HepG2 (cell line): ENCODE data around the gene FNDC3A. TPM values are rescaled to one million over a fixed set of nuclear protein-coding genes. Genes with fewer than 3 reads are reported as not detected.
A peak's percentile ranks its signal among the peaks of the same experiment; 100 is the strongest.

Source experiments
- AGO2 ChIP-seq: fragments of 200-400 bp; formaldehyde crosslinking; optimal IDR thresholded peaks from 2 replicates; pipeline ENCODE3; 2017; ENCODE audit warnings: mild to moderate bottlenecking, low read depth, low read length, moderate library complexity
- ATF3 ChIP-seq: sonication (generic); formaldehyde crosslinking; IDR thresholded peaks from 2 replicates; pipeline ENCODE4 v1.4.0; 2020; ENCODE audit warnings: missing genetic modification reagents
- ATF4 ChIP-seq, 2 experiments: fragments of 450-650 bp in 1 of 2; sonication (generic) in 1 of 2; formaldehyde crosslinking; IDR thresholded peaks; 2 replicates each; pipeline versions ENCODE4 v1.5.0 to v1.8.0; 2020 to 2022; ENCODE audit warnings: mild to moderate bottlenecking in 1 of 2, missing genetic modification reagents in 1 of 2
- BRD4 ChIP-seq: sonication (generic); formaldehyde crosslinking; IDR thresholded peaks from 2 replicates; pipeline ENCODE4 v1.4.0; 2020; ENCODE audit warnings: missing genetic modification reagents
- HES4 ChIP-seq: sonication (generic); formaldehyde crosslinking; IDR thresholded peaks from 2 replicates; pipeline ENCODE4 v1.9.0; 2021; ENCODE audit warnings: mild to moderate bottlenecking, missing genetic modification reagents, borderline replicate concordance
- KLF11 ChIP-seq: IDR thresholded peaks from 2 replicates; pipeline ENCODE4 v1.6.1; 2016; ENCODE audit warnings: missing compliant biosample characterization
- MYNN ChIP-seq: sonication (generic); formaldehyde crosslinking; IDR thresholded peaks from 2 replicates; pipeline ENCODE4 v1.4.0; 2020; ENCODE audit warnings: mild to moderate bottlenecking, low read depth, missing genetic modification reagents
- NAIF1 ChIP-seq: sonication (generic); formaldehyde crosslinking; IDR thresholded peaks from 2 replicates; pipeline ENCODE4 v1.5.0; 2020; ENCODE audit warnings: mild to moderate bottlenecking, missing genetic modification reagents, borderline replicate concordance
- NFYC ChIP-seq: IDR thresholded peaks from 2 replicates; pipeline ENCODE4 v1.6.1; 2016; ENCODE audit warnings: missing genetic modification reagents, missing compliant biosample characterization
- ONECUT2 ChIP-seq: sonication (generic); formaldehyde crosslinking; IDR thresholded peaks from 2 replicates; pipeline ENCODE4 v1.4.0; 2020; ENCODE audit warnings: missing genetic modification reagents
- PAWR ChIP-seq: sonication (generic); formaldehyde crosslinking; IDR thresholded peaks from 2 replicates; pipeline ENCODE4 v1.4.0; 2020; ENCODE audit warnings: missing genetic modification reagents, mild to moderate bottlenecking, borderline replicate concordance
- TBP ChIP-seq: sonication (generic); formaldehyde crosslinking; IDR thresholded peaks from 2 replicates; pipeline ENCODE4 v1.5.0; 2020; ENCODE audit warnings: missing genetic modification reagents
- TEAD2 ChIP-seq: sonication (generic); formaldehyde crosslinking; IDR thresholded peaks from 2 replicates; pipeline ENCODE4 v1.9.0; 2021; ENCODE audit warnings: missing genetic modification reagents
- YEATS2 ChIP-seq: sonication (generic); formaldehyde crosslinking; IDR thresholded peaks from 2 replicates; pipeline ENCODE4 v1.4.0; 2020; ENCODE audit warnings: missing genetic modification reagents, borderline replicate concordance
- ZBED4 ChIP-seq: sonication (generic); formaldehyde crosslinking; IDR thresholded peaks from 2 replicates; pipeline ENCODE4 v1.4.0; 2020; ENCODE audit warnings: missing genetic modification reagents, borderline replicate concordance
- ZBTB20 ChIP-seq: sonication (generic); formaldehyde crosslinking; IDR thresholded peaks from 2 replicates; pipeline ENCODE4 v1.8.1; 2023; ENCODE audit warnings: missing genetic modification reagents, low read depth, mild to moderate bottlenecking, borderline replicate concordance
- ZMYM3 ChIP-seq: sonication (generic); formaldehyde crosslinking; IDR thresholded peaks from 2 replicates; pipeline ENCODE4 v1.5.1; 2020; ENCODE audit warnings: mild to moderate bottlenecking, missing genetic modification reagents
- ZNF12 ChIP-seq: sonication (generic); formaldehyde crosslinking; IDR thresholded peaks from 2 replicates; pipeline ENCODE4 v1.5.0; 2020; ENCODE audit warnings: missing genetic modification reagents
- ZNF260 ChIP-seq: sonication (generic); formaldehyde crosslinking; IDR thresholded peaks from 2 replicates; pipeline ENCODE4 v1.4.0; 2020; ENCODE audit warnings: missing genetic modification reagents, low read depth, mild to moderate bottlenecking, borderline replicate concordance
- ZNF329 ChIP-seq: sonication (generic); formaldehyde crosslinking; IDR thresholded peaks from 2 replicates; pipeline ENCODE4 v1.9.0; 2021; ENCODE audit warnings: low read depth, mild to moderate bottlenecking, missing genetic modification reagents
- ZNF589 ChIP-seq: sonication (generic); formaldehyde crosslinking; conservative IDR thresholded peaks from 2 replicates; pipeline ENCODE4 v1.8.0; 2022; ENCODE audit warnings: mild to moderate bottlenecking, moderate library complexity, missing genetic modification reagents
- ZNF644 ChIP-seq: IDR thresholded peaks from 2 replicates; pipeline ENCODE4 v1.6.1; 2016; ENCODE audit warnings: low read depth
- ZNF709 ChIP-seq: sonication (generic); formaldehyde crosslinking; IDR thresholded peaks from 2 replicates; pipeline ENCODE4 v1.5.0; 2020; ENCODE audit warnings: mild to moderate bottlenecking, missing genetic modification reagents
- ZNF740 ChIP-seq: sonication (generic); formaldehyde crosslinking; IDR thresholded peaks from 2 replicates; pipeline ENCODE4 v1.4.0; 2020; ENCODE audit warnings: missing genetic modification reagents
- ZNF747 ChIP-seq: sonication (generic); formaldehyde crosslinking; IDR thresholded peaks from 2 replicates; pipeline ENCODE4 v1.8.1; 2023; ENCODE audit warnings: missing genetic modification reagents, mild to moderate bottlenecking, borderline replicate concordance
- ZNF777 ChIP-seq: sonication (generic); formaldehyde crosslinking; IDR thresholded peaks from 2 replicates; pipeline ENCODE4 v1.4.0; 2020; ENCODE audit warnings: missing genetic modification reagents
- polyA plus RNA-seq, 8 experiments: library from polyadenylated mRNA; depleted of rRNA in 3 of 8; stranded (reverse) in 7 of 8; unstranded in 1 of 8; fragments of >200 nt; fragmentation: Illumina TruSeq in 4 of 8; extraction: Trizol in 4 of 8; gene quantifications; 2 replicates each; pipeline versions ENCODE4 v1.2.1 to v1.2.3, GENCODE V29; 2011 to 2016; ENCODE audit warnings: low read depth in 4 of 8, missing spikeins in 1 of 8, mixed read lengths in 1 of 8; ENCODE audit not compliant: insufficient read depth in 1 of 8
- total RNA-seq, 5 experiments: library from RNA; depleted of rRNA; stranded (reverse); fragments of >200 nt; fragmentation: Illumina TruSeq; extraction: Trizol; gene quantifications; 2 replicates each; pipeline ENCODE4 v1.2.3, GENCODE V29; 2016; ENCODE audit warnings: low read depth in 1 of 5

FNDC3A gene
- total and polyA plus RNA-seq, 2 of the 13 experiments (the other 11 are each of a cell fraction or from before 2014, with no cell fraction given): 36.7 to 39.3 TPM

- TF ChIP-seq ZBED4 (CRISPR knock-in tag) (0 out of 2 replicates have a peak, but pooled peaks have one; percentile 10), ZNF589 (no peak), HES4 (CRISPR knock-in tag) (peak; percentile 62; the same call in 1 of the 2 replicates), ATF3 (CRISPR knock-in tag) (peak; percentile 38; the same call in 1 of the 2 replicates), ATF4 (CRISPR knock-in tag; IDR thresholded peaks at IDR 0.05) (peak in 1 of 2 experiments; percentile 34; a peak in 1 of 4 replicates), MYNN (CRISPR knock-in tag) (no peak), ZNF747 (CRISPR knock-in tag) (0 out of 2 replicates have a peak, but pooled peaks have one; percentile 54), ZNF329 (CRISPR knock-in tag) (peak; percentile 54), AGO2 (peak; percentile 89), BRD4 (CRISPR knock-in tag) (no peak; the same call in 1 of the 2 replicates), ZBTB20 (peak; percentile 73; the same call in 1 of the 2 replicates), ZNF12 (no peak; the same call in 1 of the 2 replicates), ZMYM3 (CRISPR knock-in tag) (peak; percentile 11), NFYC (CRISPR knock-in tag) (no peak), ZNF260 (no peak), PAWR (CRISPR knock-in tag) (0 out of 2 replicates have a peak, but pooled peaks have one; percentile 72), YEATS2 (peak; percentile 15; the same call in 1 of the 2 replicates), TEAD2 (CRISPR knock-in tag) (no peak), TBP (CRISPR knock-in tag) (no peak), ZNF709 (peak; percentile 51; the same call in 1 of the 2 replicates), NAIF1 (CRISPR knock-in tag) (peak; percentile 51; the same call in 1 of the 2 replicates), ZNF777 (CRISPR knock-in tag) (peak; percentile 98), ZNF740 (CRISPR knock-in tag) (no peak), ONECUT2 (CRISPR knock-in tag) (no peak), KLF11 (no peak), ZNF644 (CRISPR knock-in tag) (no peak)
Observed at GRCh38 chr13:48975856-48976575, at the start of gene FNDC3A (continued).
